ENCODE measurements around the gene PTPN6.

PTPN6 gene

GRCh38 chr12:6959805-6960592, 8.8 kb downstream of the PTPN6 start:
- Mint-ChIP-seq H3K36me3 (ENCODE audit: insufficient read depth) (peaks cover 72% of the 10 kb centered on the region), H3K27me3 (no peaks in the 10 kb centered on the region), H3K9me3 (no peaks in the 10 kb centered on the region), H3K4me1 (ENCODE audit: low read depth in 2 of 2) (peaks cover 68 to 73% of the 10 kb centered on the region in 2 donors), H3K27ac (peak overlapping the region; percentile 99), H3K4me3 (peak overlapping the region; percentile 98)
- DNase-seq (no peak), ATAC-seq (replicated peaks) (no peak)

GRCh38 chr12:6960593-6961277, 9.6 kb downstream of the PTPN6 start:
- no peak for DNase-seq
- Mint-ChIP-seq H3K27ac (peak overlapping the region; percentile 99), H3K4me1 (ENCODE audit: low read depth in 2 of 2) (peaks cover 66 to 70% of the 10 kb centered on the region in 2 donors), H3K9me3 (no peaks in the 10 kb centered on the region), H3K27me3 (no peaks in the 10 kb centered on the region), H3K36me3 (ENCODE audit: insufficient read depth) (peaks cover 72% of the 10 kb centered on the region), H3K4me3 (peak overlapping the region; percentile 87 to 98)
- peak; percentile 6 for ATAC-seq (replicated peaks)

- peak overlapping the region; percentile 99 for H3K27ac Mint-ChIP-seq
- ATAC-seq (replicated peaks) (peak; percentile 77), DNase-seq (peak; percentile 83 to 87 (median 86))
- no peaks in the 10 kb centered on the region for H3K9me3 Mint-ChIP-seq
- peak overlapping the region; percentile 87 to 98 for H3K4me3 Mint-ChIP-seq
- H3K4me1 Mint-ChIP-seq (ENCODE audit: low read depth in 2 of 2) = peaks cover 60 to 64% of the 10 kb centered on the region in 2 donors
- no peaks in the 10 kb centered on the region for H3K27me3 Mint-ChIP-seq
- H3K36me3 Mint-ChIP-seq (ENCODE audit: insufficient read depth) = peaks cover 72% of the 10 kb centered on the region
These were observed 10.1 kb downstream of the PTPN6 start for GRCh38 chr12:6961278-6961694.

GRCh38 chr12:6961695-6962284, 10.6 kb downstream of the PTPN6 start:
- no peaks in the 10 kb centered on the region for H3K27me3 Mint-ChIP-seq
- DNase-seq (no peak), ATAC-seq (replicated peaks) (peak; percentile 15)
- H3K4me3 Mint-ChIP-seq = peak overlapping the region; percentile 87 to 98
- H3K36me3 Mint-ChIP-seq (ENCODE audit: insufficient read depth) = peaks cover 72% of the 10 kb centered on the region
- H3K4me1 Mint-ChIP-seq (ENCODE audit: low read depth in 2 of 2) = peaks cover 55 to 59% of the 10 kb centered on the region in 2 donors
- no peaks in the 10 kb centered on the region for H3K9me3 Mint-ChIP-seq
- peak overlapping the region; percentile 99 for H3K27ac Mint-ChIP-seq

GRCh38 chr12:6962285-6963015, 11.3 kb downstream of the PTPN6 start:
- DNase-seq (no peak), ATAC-seq (replicated peaks) (no peak)
- Mint-ChIP-seq H3K36me3 (ENCODE audit: insufficient read depth) (peaks cover 70% of the 10 kb centered on the region), H3K4me3 (peak overlapping the region; percentile 87 to 98), H3K27ac (peak overlapping the region; percentile 99), H3K9me3 (no peaks in the 10 kb centered on the region), H3K27me3 (no peaks in the 10 kb centered on the region), H3K4me1 (ENCODE audit: low read depth in 2 of 2) (peaks cover 49 to 54% of the 10 kb centered on the region in 2 donors)

DNA sequence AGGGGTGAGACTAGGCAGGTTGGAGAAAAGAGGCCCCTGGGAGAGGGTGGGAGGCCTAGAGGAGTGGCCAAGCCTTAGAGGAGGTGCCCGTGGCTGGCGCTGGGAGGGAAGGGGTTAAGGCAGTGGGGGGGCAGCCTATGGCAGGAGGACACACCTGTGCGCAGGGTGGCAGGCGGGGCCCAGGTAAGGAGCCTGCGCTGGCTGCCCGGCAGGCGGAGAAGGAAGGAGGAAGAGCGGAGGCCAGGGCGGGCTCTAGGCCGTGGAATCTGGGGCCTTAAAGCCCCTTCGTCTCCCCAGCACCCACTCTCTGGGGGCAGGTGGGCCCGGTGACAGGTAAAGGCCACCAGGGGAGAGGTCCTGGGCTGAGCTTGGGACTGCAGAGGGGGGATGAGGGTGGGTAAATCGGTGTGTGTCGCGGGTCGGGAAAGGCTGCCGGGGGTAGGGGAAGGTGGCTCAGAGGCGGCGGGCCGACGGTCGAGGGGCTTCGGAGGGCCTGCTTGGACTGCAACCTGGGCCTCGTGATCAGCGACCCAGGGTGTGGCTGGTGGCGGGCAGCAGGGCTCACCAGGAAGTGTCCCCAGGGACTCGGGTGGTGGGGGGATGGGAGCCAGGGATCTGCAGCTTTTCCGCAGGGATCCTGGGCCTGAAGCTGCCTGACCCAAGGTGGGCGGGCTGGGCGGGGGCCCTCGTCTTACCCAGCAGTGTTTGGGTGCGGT, 12.0 kb downstream of the PTPN6 start:
- ATAC-seq (replicated peaks) = no peak

DNA sequence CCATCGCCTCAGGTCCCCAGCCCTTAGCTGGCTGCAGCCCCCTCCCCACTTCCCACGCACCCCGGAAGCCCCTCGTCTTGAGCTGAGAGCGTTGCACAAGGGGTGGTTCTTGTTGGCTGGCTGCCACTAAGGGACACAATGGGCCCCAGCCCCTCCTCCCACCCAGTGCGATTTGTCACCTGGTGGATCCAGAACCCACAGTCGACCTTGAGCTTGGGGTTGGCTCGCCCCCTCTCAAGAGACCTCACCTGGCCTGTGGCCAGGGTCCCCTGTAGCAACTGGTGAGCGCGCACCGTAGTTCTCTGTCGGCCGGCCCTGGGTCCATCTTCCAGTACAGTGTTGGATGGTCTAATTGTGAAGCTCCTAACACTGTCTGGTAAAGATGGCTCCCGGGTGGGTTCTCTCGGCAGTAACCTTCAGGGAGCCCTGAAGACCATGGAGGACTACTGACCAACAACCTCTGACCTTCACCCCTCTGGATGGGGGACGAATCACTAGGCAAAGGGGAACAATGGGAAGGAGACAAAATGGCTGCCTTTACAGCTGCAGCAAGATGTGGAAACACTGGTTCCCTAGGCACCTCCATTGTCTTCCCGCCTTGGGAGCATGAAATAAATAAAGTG, 12.7 kb downstream of the PTPN6 start:
- Mint-ChIP-seq H3K4me1 (ENCODE audit: low read depth in 2 of 2) (peaks cover 41 to 44% of the 10 kb centered on the region in 2 donors), H3K27me3 (no peaks in the 10 kb centered on the region), H3K27ac (peak overlapping the region; percentile 60 to 68), H3K4me3 (no peak overlapping the region), H3K36me3 (ENCODE audit: insufficient read depth) (peaks cover 58% of the 10 kb centered on the region), H3K9me3 (no peaks in the 10 kb centered on the region)
- DNase-seq (no peak), ATAC-seq (replicated peaks) (no peak)

More for the DNA sequence above, 12.0 kb downstream of the PTPN6 start:
- no peak for DNase-seq
- Mint-ChIP-seq H3K4me1 (ENCODE audit: low read depth in 2 of 2) (peaks cover 44 to 47% of the 10 kb centered on the region in 2 donors), H3K4me3 (no peak overlapping the region), H3K36me3 (ENCODE audit: insufficient read depth) (peaks cover 65% of the 10 kb centered on the region), H3K27me3 (no peaks in the 10 kb centered on the region), H3K9me3 (no peaks in the 10 kb centered on the region), H3K27ac (peak overlapping the region; percentile 99)

- DNase-seq = no peak
- Mint-ChIP-seq H3K4me3 (no peak overlapping the region), H3K36me3 (ENCODE audit: insufficient read depth) (peaks cover 56% of the 10 kb centered on the region), H3K9me3 (no peaks in the 10 kb centered on the region), H3K27me3 (no peaks in the 10 kb centered on the region), H3K4me1 (ENCODE audit: low read depth in 2 of 2) (peaks cover 41 to 42% of the 10 kb centered on the region in 2 donors), H3K27ac (peak overlapping the region; percentile 85 to 92)
- no peak for ATAC-seq (replicated peaks)
These were observed 13.5 kb downstream of the PTPN6 start for GRCh38 chr12:6964605-6965025.

- peaks cover 50% of the 10 kb centered on the region for H3K36me3 Mint-ChIP-seq (ENCODE audit: insufficient read depth)
- peak; percentile 85 to 88 (median 86) for DNase-seq
- ATAC-seq (replicated peaks) = peak; percentile 44
- no peaks in the 10 kb centered on the region for H3K9me3 Mint-ChIP-seq
- H3K4me1 Mint-ChIP-seq (ENCODE audit: low read depth in 2 of 2) = peaks cover 38 to 44% of the 10 kb centered on the region in 2 donors
- no peak overlapping the region for H3K4me3 Mint-ChIP-seq
- H3K27me3 Mint-ChIP-seq = no peaks in the 10 kb centered on the region
- H3K27ac Mint-ChIP-seq = peak overlapping the region; percentile 85 to 92
These were observed 14.0 kb downstream of the PTPN6 start for GRCh38 chr12:6965026-6965661.

- Mint-ChIP-seq H3K36me3 (ENCODE audit: insufficient read depth) (peaks cover 46% of the 10 kb centered on the region), H3K27me3 (no peaks in the 10 kb centered on the region), H3K4me1 (ENCODE audit: low read depth in 2 of 2) (peaks cover 34 to 40% of the 10 kb centered on the region in 2 donors), H3K4me3 (no peak overlapping the region), H3K27ac (peak overlapping the region; percentile 64 to 92), H3K9me3 (no peaks in the 10 kb centered on the region)
- DNase-seq (no peak), ATAC-seq (replicated peaks) (no peak)
These were observed 14.6 kb downstream of the PTPN6 start for GRCh38 chr12:6965714-6966113.

DNA sequence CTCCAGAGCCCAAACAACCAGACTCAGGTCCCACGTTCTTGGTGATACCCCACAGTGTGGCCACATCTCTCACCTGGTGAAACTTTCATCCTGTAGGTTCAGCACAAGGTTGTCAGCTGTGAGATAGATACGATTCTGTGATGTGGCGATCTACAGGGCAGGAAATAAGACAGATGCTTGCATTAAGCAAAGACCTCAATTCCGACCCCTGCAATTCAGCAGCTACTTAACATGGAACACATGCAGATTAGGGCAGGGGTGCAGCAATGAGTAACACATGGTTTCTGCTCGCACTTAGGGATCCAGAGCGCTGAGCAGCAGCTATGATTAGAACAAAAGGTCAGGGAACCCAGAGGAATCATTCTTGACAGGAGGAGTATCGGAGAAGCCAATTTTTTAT, 15.2 kb downstream of the PTPN6 start:
- H3K4me3 Mint-ChIP-seq = no peak overlapping the region
- DNase-seq (no peak), ATAC-seq (replicated peaks) (no peak)
- peaks cover 42% of the 10 kb centered on the region for H3K36me3 Mint-ChIP-seq (ENCODE audit: insufficient read depth)
- no peaks in the 10 kb centered on the region for H3K9me3 Mint-ChIP-seq
- H3K27me3 Mint-ChIP-seq = no peaks in the 10 kb centered on the region
- peak overlapping the region in 1 of 2 donors; percentile 64 for H3K27ac Mint-ChIP-seq
- H3K4me1 Mint-ChIP-seq (ENCODE audit: low read depth in 2 of 2) = peaks cover 30 to 36% of the 10 kb centered on the region in 2 donors

GRCh38 chr12:6967651-6968100, 16.5 kb downstream of the PTPN6 start:
- H3K4me3 Mint-ChIP-seq = no peak overlapping the region
- peaks cover 29 to 33% of the 10 kb centered on the region in 2 donors for H3K4me1 Mint-ChIP-seq (ENCODE audit: low read depth in 2 of 2)
- H3K36me3 Mint-ChIP-seq (ENCODE audit: insufficient read depth) = peaks cover 40% of the 10 kb centered on the region
- no peaks in the 10 kb centered on the region for H3K9me3 Mint-ChIP-seq
- DNase-seq = no peak
- no peak overlapping the region for H3K27ac Mint-ChIP-seq
- ATAC-seq (replicated peaks) = no peak
- H3K27me3 Mint-ChIP-seq = no peaks in the 10 kb centered on the region

Data from effector memory CD8-positive, alpha-beta T cell (primary cell).